HepG2 (cell line): Measurements from ENCODE around the gene P4HA1. TPM values are rescaled to one million over a fixed set of nuclear protein-coding genes. Genes with fewer than 3 reads are reported as not detected.

Experiments used
- ATAC-seq: fragments of 200-7000 bp; cut with Tn5 transposase; 3 replicates; pipeline ENCODE4 v1.9.1; 2020; ENCODE audit warnings: mild to moderate bottlenecking, moderate library complexity
- BruUV-seq: library from RNA; stranded (reverse); fragments of 400-500 nt; replicated peaks from 2 replicates; lab custom pipeline; 2021; lab: Mats Ljungman, UMichigan
- CTCF ChIA-PET: fragments of 300-600 bp; formaldehyde crosslinking; extraction: SDS; loops from one replicate; lab custom pipeline; 2021; ENCODE audit warnings: low total read pairs, inconsistent platforms, low intra/inter-chr PET ratio; lab: Yijun Ruan, JAX
- POLR2A ChIA-PET: fragments of 350-600 bp; sonication (Branson Sonifier 250); formaldehyde crosslinking; loops from one replicate; lab custom pipeline; 2020; ENCODE audit warnings: antibody characterized with exemption, inconsistent platforms; lab: Yijun Ruan, JAX
- DNase-seq: peaks from one replicate; pipeline ENCODE4 v3.0.0-alpha.2; 2015; ENCODE audit warnings: low spot score
- FAIRE-seq: peaks from 3 replicates; lab custom pipeline; 2011; peaks lifted over from hg19 to GRCh38; lab: Jason Lieb, UNC
- H2AFZ ChIP-seq: one replicate; pipeline ENCODE4 v1.6.1; 2011; ENCODE audit warnings: low read length, inconsistent platforms
- H3K27ac ChIP-seq: fragments of 300-600 bp; 3 replicates; pipeline ENCODE4 v1.8.0; 2011; ENCODE audit warnings: mixed run types, mild to moderate bottlenecking, mixed read lengths, low read length, inconsistent platforms; ENCODE audit not compliant: insufficient read depth; ENCODE audit errors: extremely low read length
- H3K27me3 ChIP-seq, 2 experiments: fragments of 200-600 bp in 1 of 2; 2 replicates in 1 of 2; 3 replicates in 1 of 2; pipeline versions ENCODE4 v1.6.0 to v1.8.0; 2011; ENCODE audit warnings: low read length in 2 of 2, mild to moderate bottlenecking in 2 of 2, moderate library complexity in 2 of 2, inconsistent platforms in 1 of 2; ENCODE audit not compliant: insufficient read depth in 2 of 2, control insufficient read depth in 1 of 2
- H3K36me3 ChIP-seq, 2 experiments: fragments of 200-600 bp in 1 of 2; replicated peaks in 1 of 2; 2 replicates in 1 of 2; 3 replicates in 1 of 2; pipeline versions ENCODE4 v1.5.1 to v1.8.0; 2011; ENCODE audit warnings: low read length in 2 of 2, inconsistent platforms in 1 of 2; ENCODE audit not compliant: insufficient read depth in 2 of 2, control insufficient read depth in 1 of 2
- H3K4me1 ChIP-seq: 2 replicates; pipeline ENCODE4 v1.5.1; 2012; ENCODE audit warnings: low read length, inconsistent platforms; ENCODE audit not compliant: insufficient read depth
- H3K4me2 ChIP-seq: 2 replicates; pipeline ENCODE4 v1.6.0; 2011; ENCODE audit warnings: low read depth, low read length, inconsistent platforms
- H3K4me3 ChIP-seq, 3 experiments: fragments of 200-600 bp in 1 of 3; sonication (generic), shearing (Covaris generic) in 1 of 3; replicated peaks in 1 of 3; 2 replicates each; pipeline ENCODE4 v1.5.1; 2011 to 2016; ENCODE audit warnings: low read length in 3 of 3, inconsistent platforms in 2 of 3, low read depth in 2 of 3, mild to moderate bottlenecking in 2 of 3, control low read depth in 1 of 3, mixed read lengths in 1 of 3; ENCODE audit not compliant: insufficient read depth in 1 of 3
- H3K79me2 ChIP-seq: one replicate; pipeline ENCODE4 v1.6.1; 2011; ENCODE audit warnings: low read length, inconsistent platforms; ENCODE audit not compliant: insufficient read depth
- H3K9ac ChIP-seq: 2 replicates; pipeline ENCODE4 v1.6.0; 2011; ENCODE audit warnings: mild to moderate bottlenecking, low read depth, low read length, inconsistent platforms; ENCODE audit not compliant: insufficient read depth
- H3K9me3 ChIP-seq: 2 replicates; pipeline ENCODE4 v1.5.1; 2012; ENCODE audit warnings: mild to moderate bottlenecking, low read length
- H4K20me1 ChIP-seq: 2 replicates; pipeline ENCODE4 v1.6.0; 2011; ENCODE audit warnings: inconsistent platforms, mild to moderate bottlenecking, low read length, moderate library complexity; ENCODE audit not compliant: insufficient read depth
- BATF2 ChIP-seq: sonication (generic); formaldehyde crosslinking; IDR thresholded peaks from 2 replicates; pipeline ENCODE4 v1.8.0; 2022; ENCODE audit warnings: mild to moderate bottlenecking, missing genetic modification reagents, moderate library complexity
- FOXK1 ChIP-seq: sonication (generic); formaldehyde crosslinking; IDR thresholded peaks from 2 replicates; pipeline ENCODE4 v1.4.0; 2020; ENCODE audit warnings: low read depth, missing genetic modification reagents, borderline replicate concordance
- FOXO4 ChIP-seq: sonication (generic); formaldehyde crosslinking; conservative IDR thresholded peaks from 2 replicates; pipeline ENCODE4 v1.8.1; 2023; ENCODE audit warnings: missing genetic modification reagents
- FOXP4 ChIP-seq: sonication (generic); formaldehyde crosslinking; IDR thresholded peaks from 2 replicates; pipeline ENCODE4 v1.4.0; 2020; ENCODE audit warnings: missing genetic modification reagents
- GATAD2A ChIP-seq: IDR thresholded peaks from 2 replicates; pipeline ENCODE4 v1.6.1; 2016
- HNF4A ChIP-seq: sonication (generic); formaldehyde crosslinking; IDR thresholded peaks from 2 replicates; pipeline ENCODE4 v1.4.0; 2020; ENCODE audit warnings: missing genetic modification reagents
- IRF2 ChIP-seq: IDR thresholded peaks from 2 replicates; pipeline ENCODE4 v1.6.1; 2018; ENCODE audit warnings: missing genetic modification reagents, missing compliant biosample characterization
- LCORL ChIP-seq, 2 experiments: fragments of 450-650 bp in 1 of 2; sonication (generic) in 1 of 2; formaldehyde crosslinking in 1 of 2; IDR thresholded peaks; 2 replicates each; pipeline versions ENCODE4 v1.5.0 to v1.6.1; 2017 to 2020; ENCODE audit warnings: antibody characterized with exemption in 1 of 2, missing genetic modification reagents in 1 of 2
- MED1 ChIP-seq: sonication (generic); formaldehyde crosslinking; IDR thresholded peaks from 2 replicates; pipeline ENCODE4 v1.4.0; 2020; ENCODE audit warnings: missing genetic modification reagents
- RARA ChIP-seq: IDR thresholded peaks from 2 replicates; pipeline ENCODE4 v1.6.1; 2016; ENCODE audit warnings: missing genetic modification reagents, missing compliant biosample characterization
- SAP130 ChIP-seq: IDR thresholded peaks from 2 replicates; pipeline ENCODE4 v1.6.1; 2016; ENCODE audit warnings: low read depth
- TBL1XR1 ChIP-seq: fragments of 150-350 bp; IDR thresholded peaks from 2 replicates; pipeline ENCODE4 v1.6.1; 2014; ENCODE audit warnings: borderline replicate concordance, low read length; ENCODE audit not compliant: partially characterized antibody
- TBX3 ChIP-seq: fragments of 450-650 bp; IDR thresholded peaks from 2 replicates; pipeline ENCODE4 v1.6.1; 2017; ENCODE audit warnings: antibody characterized with exemption, mild to moderate bottlenecking, inconsistent platforms, borderline replicate concordance
- TGIF2 ChIP-seq: IDR thresholded peaks from 2 replicates; pipeline ENCODE4 v1.6.1; 2016; ENCODE audit warnings: control low read depth, missing compliant biosample characterization
- ZBTB37 ChIP-seq: sonication (generic); formaldehyde crosslinking; IDR thresholded peaks from 2 replicates; pipeline ENCODE4 v1.4.0; 2020; ENCODE audit warnings: mild to moderate bottlenecking, missing genetic modification reagents
- ZBTB43 ChIP-seq: sonication (generic); formaldehyde crosslinking; conservative IDR thresholded peaks from 2 replicates; pipeline ENCODE4 v1.4.0; 2020; ENCODE audit warnings: missing genetic modification reagents
- ZKSCAN5 ChIP-seq: sonication (generic); formaldehyde crosslinking; IDR thresholded peaks from 2 replicates; pipeline ENCODE4 v1.5.1; 2020; ENCODE audit warnings: mild to moderate bottlenecking, missing genetic modification reagents
- ZNF317 ChIP-seq: sonication (generic); formaldehyde crosslinking; IDR thresholded peaks from 2 replicates; pipeline ENCODE4 v1.5.0; 2020; ENCODE audit warnings: mild to moderate bottlenecking, missing genetic modification reagents
- ZNF878 ChIP-seq: sonication (generic); formaldehyde crosslinking; IDR thresholded peaks from 2 replicates; pipeline ENCODE4 v1.8.1; 2023; ENCODE audit warnings: mild to moderate bottlenecking, missing genetic modification reagents, moderate library complexity
- WGBS: methylation state at CpG from one replicate; pipeline ENCODE4 v1.1.6; 2017; ENCODE audit warnings: low lambda C conversion rate; 5-methylcytosine and 5-hydroxymethylcytosine counted together
- in situ Hi-C: cut with HindIII; loops from 2 replicates; pipeline ENCODE4 v1.10.0; 2017; ENCODE audit warnings: low pct_unique_long_range_greater_than_20kb; ENCODE audit not compliant: extremely low pct_ligation_motif_present
- intact Hi-C: fragments of 100-400 bp; cut with micrococcal nuclease; formaldehyde crosslinking; loops from one replicate; pipeline ENCODE4 v1.10.0; 2022; ENCODE audit not compliant: unreplicated experiment
- polyA plus RNA-seq, 8 experiments: library from polyadenylated mRNA; depleted of rRNA in 3 of 8; stranded (reverse) in 7 of 8; unstranded in 1 of 8; fragments of >200 nt; fragmentation: Illumina TruSeq in 4 of 8; extraction: Trizol in 4 of 8; gene quantifications; 2 replicates each; pipeline versions ENCODE4 v1.2.1 to v1.2.3, GENCODE V29; 2011 to 2016; ENCODE audit warnings: low read depth in 4 of 8, missing spikeins in 1 of 8, mixed read lengths in 1 of 8; ENCODE audit not compliant: insufficient read depth in 1 of 8
- total RNA-seq, 5 experiments: library from RNA; depleted of rRNA; stranded (reverse); fragments of >200 nt; fragmentation: Illumina TruSeq; extraction: Trizol; gene quantifications; 2 replicates each; pipeline ENCODE4 v1.2.3, GENCODE V29; 2016; ENCODE audit warnings: low read depth in 1 of 5

P4HA1 gene
- total and polyA plus RNA-seq, 2 of the 13 experiments (the other 11 are each of a cell fraction or from before 2014, with no cell fraction given) = 63.1 to 196 TPM

GRCh38 chr10:73119457-73119856, 22.8 kb upstream of the P4HA1 start:
- peak; percentile 84 for ATAC-seq
- Histone ChIP-seq H3K79me2 (no peaks in the 10 kb centered on the region), H3K9me3 (no peaks in the 10 kb centered on the region), H3K9ac (no peak overlapping the region), H3K4me2 (no peak overlapping the region), H4K20me1 (no peaks in the 10 kb centered on the region), H3K36me3 (peaks cover 3 to 8% of the 10 kb centered on the region in 2 experiments), H2AFZ (no peak overlapping the region), H3K4me1 (peaks cover 52% of the 10 kb centered on the region), H3K4me3 (no peak overlapping the region), H3K27ac (peak overlapping the region; percentile 31), H3K27me3 (no peaks in the 10 kb centered on the region)
- POLR2A ChIA-PET = interaction anchor here (0.6 to 2.5 kb wide), 2 partner anchors 13 to 23 kb away, joined by 3 to 12 read pairs; partner anchors contain the start of gene P4HA1
- no peak for FAIRE-seq
- intact Hi-C loops (no loop called here), in situ Hi-C loops (no loop called here)
- WGBS = 8% methylated on average over 1 of the region's 1 CpG
- peak; percentile 35 for DNase-seq
- CTCF ChIA-PET = no interaction called here
- no TSS peak for BruUV-seq
- TF ChIP-seq ZNF878 (CRISPR knock-in tag) (no peak), RARA (peak; percentile 83), IRF2 (CRISPR knock-in tag) (0 out of 2 replicates have a peak, but pooled peaks have one; percentile 24), ZBTB37 (no peak), FOXP4 (CRISPR knock-in tag) (0 out of 2 replicates have a peak, but pooled peaks have one; percentile 27), ZKSCAN5 (no peak), ZNF317 (no peak), HNF4A (CRISPR knock-in tag) (0 out of 2 replicates have a peak, but pooled peaks have one; percentile 11), FOXK1 (CRISPR knock-in tag) (peak; percentile 62; the same call in 1 of the 2 replicates), LCORL (IDR thresholded peaks at IDR 0.05) (no peak), LCORL (CRISPR knock-in tag; IDR thresholded peaks at IDR 0.05) (peak; percentile 24; the same call in 1 of the 2 replicates), MED1 (CRISPR knock-in tag) (peak; percentile 26; the same call in 1 of the 2 replicates), ZBTB43 (CRISPR knock-in tag) (no peak), BATF2 (CRISPR knock-in tag) (no peak), TBL1XR1 (peak; percentile 30), TGIF2 (CRISPR knock-in tag) (no peak), TBX3 (peak; percentile 84), GATAD2A (CRISPR knock-in tag) (peak; percentile 39; the same call in 1 of the 2 replicates), FOXO4 (CRISPR knock-in tag) (no peak), SAP130 (CRISPR knock-in tag) (peak; percentile 38; the same call in 1 of the 2 replicates)
